H1 (cell line): ENCODE data around the gene IGFBP3. TPM values are rescaled to one million over a fixed set of nuclear protein-coding genes. Genes with fewer than 3 reads are reported as not detected.

Experiments used
- CTCF ChIA-PET: fragments of 300-600 bp; sonication (Branson Sonifier 250); formaldehyde crosslinking; loops from one replicate; lab custom pipeline; 2021; ENCODE audit not compliant: partially characterized antibody; lab: Charles Lee
- POLR2A ChIA-PET: fragments of 300-600 bp; sonication (Branson Sonifier 250); formaldehyde crosslinking; loops from one replicate; lab custom pipeline; 2021; ENCODE audit warnings: inconsistent platforms; ENCODE audit not compliant: partially characterized antibody; lab: Charles Lee
- DNase-seq, 2 experiments: peaks; one replicate each; pipeline versions ENCODE4 v3.0.0 to v3.0.0-alpha.2; 2010 to 2022; ENCODE audit warnings: low spot score in 2 of 2, low read depth in 1 of 2, mixed read lengths in 1 of 2
- FAIRE-seq: peaks from 2 replicates; lab custom pipeline; 2011; peaks lifted over from hg19 to GRCh38; lab: Jason Lieb, UNC
- H2AFZ ChIP-seq: 2 replicates; pipeline ENCODE4 v1.8.1; 2012; ENCODE audit warnings: low read length, inconsistent platforms
- H2AK5ac ChIP-seq: 2 replicates; pipeline ENCODE4 v1.6.1; 2013; ENCODE audit warnings: low read depth, low read length
- H2BK120ac ChIP-seq: replicated peaks from 2 replicates; pipeline ENCODE3; 2013; ENCODE audit warnings: low read depth, low read length, inconsistent platforms
- H2BK12ac ChIP-seq: 2 replicates; pipeline ENCODE4 v1.6.1; 2013; ENCODE audit warnings: low read depth, low read length
- H2BK15ac ChIP-seq: 2 replicates; pipeline ENCODE4 v1.6.1; 2013; ENCODE audit warnings: low read length
- H2BK20ac ChIP-seq: 2 replicates; pipeline ENCODE4 v1.6.1; 2013; ENCODE audit warnings: low read length
- H2BK5ac ChIP-seq: 2 replicates; pipeline ENCODE4 v1.6.1; 2013; ENCODE audit warnings: low read depth, low read length
- H3K14ac ChIP-seq: 2 replicates; pipeline ENCODE4 v1.6.1; 2013; ENCODE audit warnings: inconsistent platforms; ENCODE audit not compliant: insufficient read length
- H3K18ac ChIP-seq: 2 replicates; pipeline ENCODE4 v1.6.1; 2013; ENCODE audit warnings: low read length; ENCODE audit errors: extremely low read depth
- H3K23ac ChIP-seq: 2 replicates; pipeline ENCODE4 v1.6.1; 2013; ENCODE audit warnings: inconsistent platforms; ENCODE audit not compliant: insufficient read length
- H3K23me2 ChIP-seq: 2 replicates; pipeline ENCODE4 v1.6.1; 2013; ENCODE audit warnings: low read depth, low read length
- H3K27ac ChIP-seq: 2 replicates; pipeline ENCODE4 v1.6.1; 2011; ENCODE audit warnings: low read depth, low read length, inconsistent platforms
- H3K27me3 ChIP-seq, 4 experiments: replicated peaks in 1 of 4; 1 replicate in 1 of 4; 2 replicates in 3 of 4; pipeline versions ENCODE4 v1.6.1 to v1.8.1; 2011 to 2013; ENCODE audit warnings: low read length in 3 of 4, mild to moderate bottlenecking in 3 of 4, inconsistent platforms in 2 of 4, mixed read lengths in 2 of 4, moderate library complexity in 1 of 4; ENCODE audit not compliant: control insufficient read depth in 3 of 4, insufficient read depth in 3 of 4; ENCODE audit errors: extremely low read depth in 1 of 4
- H3K36me3 ChIP-seq, 4 experiments: 2 replicates each; pipeline versions ENCODE4 v1.6.1 to v1.8.1; 2011 to 2013; ENCODE audit warnings: mild to moderate bottlenecking in 4 of 4, low read length in 3 of 4, moderate library complexity in 2 of 4, control low read depth in 1 of 4, inconsistent platforms in 1 of 4; ENCODE audit not compliant: insufficient read depth in 4 of 4, control insufficient read depth in 2 of 4
- H3K4ac ChIP-seq: replicated peaks from 2 replicates; pipeline ENCODE3; 2013; ENCODE audit warnings: low read length, low read depth, mixed read lengths, inconsistent platforms; ENCODE audit not compliant: insufficient read length
- H3K4me1 ChIP-seq, 4 experiments: replicated peaks in 1 of 4; 1 replicate in 1 of 4; 2 replicates in 3 of 4; pipeline versions ENCODE4 v1.6.1 to v1.8.1; 2011 to 2013; ENCODE audit warnings: low read length in 3 of 4, inconsistent platforms in 2 of 4, mixed read lengths in 1 of 4; ENCODE audit not compliant: insufficient read depth in 4 of 4, control insufficient read depth in 3 of 4
- H3K4me2 ChIP-seq, 2 experiments: 2 replicates each; pipeline versions ENCODE4 v1.6.1 to v1.8.1; 2011 to 2013; ENCODE audit warnings: low read depth in 2 of 2, low read length in 2 of 2, control low read depth in 1 of 2, inconsistent platforms in 1 of 2, mild to moderate bottlenecking in 1 of 2; ENCODE audit not compliant: insufficient read depth in 1 of 2
- H3K4me3 ChIP-seq, 4 experiments: fragments of 200-600, 300-600 bp in 1 of 4; sonication (generic), shearing (Covaris generic), sonication (Bioruptor Twin) in 1 of 4; 2 replicates each; pipeline versions ENCODE4 v1.5.1 to v1.8.1; 2011 to 2016; ENCODE audit warnings: low read length in 4 of 4, low read depth in 3 of 4, control low read depth in 2 of 4, inconsistent platforms in 2 of 4, mild to moderate bottlenecking in 2 of 4, mixed read lengths in 1 of 4, moderate library complexity in 1 of 4; ENCODE audit not compliant: insufficient read depth in 2 of 4; ENCODE audit errors: extremely low read depth in 1 of 4
- H3K56ac ChIP-seq: replicated peaks from 2 replicates; pipeline ENCODE3; 2013; ENCODE audit warnings: low read depth, mild to moderate bottlenecking, mixed read lengths, low read length, inconsistent platforms; ENCODE audit not compliant: insufficient read length
- H3K79me1 ChIP-seq: 2 replicates; pipeline ENCODE4 v1.6.1; 2013; ENCODE audit warnings: low read depth, low read length, control low read depth
- H3K79me2 ChIP-seq, 2 experiments: 2 replicates each; pipeline versions ENCODE4 v1.6.1 to v1.8.1; 2012 to 2013; ENCODE audit warnings: low read length in 2 of 2, mild to moderate bottlenecking in 2 of 2, inconsistent platforms in 1 of 2; ENCODE audit not compliant: insufficient read depth in 2 of 2, control insufficient read depth in 1 of 2
- H3K9ac ChIP-seq, 4 experiments: replicated peaks in 1 of 4; 1 replicate in 1 of 4; 2 replicates in 3 of 4; pipeline versions ENCODE4 v1.6.1 to v1.8.1; 2011 to 2013; ENCODE audit warnings: low read depth in 3 of 4, low read length in 3 of 4, control low read depth in 2 of 4, mild to moderate bottlenecking in 2 of 4, moderate library complexity in 2 of 4, inconsistent platforms in 1 of 4; ENCODE audit errors: extremely low read depth in 1 of 4
- H3K9me3 ChIP-seq, 2 experiments: 2 replicates each; pipeline versions ENCODE4 v1.6.1 to v1.8.1; 2012 to 2013; ENCODE audit warnings: mild to moderate bottlenecking in 2 of 2, moderate library complexity in 2 of 2, control low read depth in 1 of 2, inconsistent platforms in 1 of 2, low read depth in 1 of 2, low read length in 1 of 2, mixed read lengths in 1 of 2; ENCODE audit not compliant: insufficient read depth in 2 of 2
- H4K20me1 ChIP-seq, 2 experiments: replicated peaks in 1 of 2; 2 replicates each; pipeline versions ENCODE3 to v1.8.1; 2011 to 2013; ENCODE audit warnings: inconsistent platforms in 2 of 2, low read length in 2 of 2, mild to moderate bottlenecking in 1 of 2; ENCODE audit not compliant: insufficient read depth in 2 of 2, control insufficient read depth in 1 of 2
- H4K5ac ChIP-seq: 2 replicates; pipeline ENCODE4 v1.6.1; 2013; ENCODE audit warnings: low read length, low read depth, mixed read lengths, inconsistent platforms; ENCODE audit not compliant: insufficient read length
- H4K8ac ChIP-seq: 2 replicates; pipeline ENCODE4 v1.8.0; 2013; ENCODE audit warnings: mild to moderate bottlenecking, moderate library complexity, low read length, inconsistent platforms; ENCODE audit not compliant: insufficient read depth; ENCODE audit errors: extremely low read depth
- H4K91ac ChIP-seq: replicated peaks from 2 replicates; pipeline ENCODE3; 2013; ENCODE audit warnings: low read length, mixed read lengths, inconsistent platforms; ENCODE audit not compliant: insufficient read length
- ASH2L ChIP-seq: fragments of 200-600, 300-600 bp; sonication (generic); IDR thresholded peaks from one replicate; pipeline ENCODE4 v1.7.1; 2017; ENCODE audit warnings: low read length
- CBX5 ChIP-seq: fragments of 300-800, 300-1000 bp; sonication (generic); IDR thresholded peaks from 2 replicates; pipeline ENCODE4 v1.7.1; 2016; ENCODE audit warnings: antibody characterized with exemption, low read length, low read depth
- CREB1 ChIP-seq: IDR thresholded peaks from 2 replicates; pipeline ENCODE4 v1.6.1; 2012; ENCODE audit warnings: inconsistent platforms
- EZH2 ChIP-seq: fragments of 200-600 bp; sonication (generic); IDR thresholded peaks from 2 replicates; pipeline ENCODE4 v1.7.1; 2012; ENCODE audit warnings: low read depth, mild to moderate bottlenecking, moderate library complexity, low read length, inconsistent platforms; ENCODE audit not compliant: severe bottlenecking
- FOSL1 ChIP-seq: IDR thresholded peaks from 2 replicates; pipeline ENCODE4 v1.6.1; 2011; ENCODE audit warnings: mild to moderate bottlenecking, low read depth, low read length, moderate library complexity; ENCODE audit not compliant: insufficient read depth
- HDAC6 ChIP-seq: IDR thresholded peaks from one replicate; pipeline ENCODE4 v1.7.1; 2012; ENCODE audit warnings: low read depth, mild to moderate bottlenecking, inconsistent platforms, low read length, moderate library complexity
- RBBP5 ChIP-seq: IDR thresholded peaks from 2 replicates; pipeline ENCODE4 v1.7.1; 2012; ENCODE audit warnings: low read depth, mild to moderate bottlenecking, inconsistent platforms, low read length, moderate library complexity, borderline replicate concordance
- SP1 ChIP-seq: IDR thresholded peaks from 2 replicates; pipeline ENCODE4 v1.6.1; 2011; ENCODE audit warnings: low read depth, low read length
- SP2 ChIP-seq: IDR thresholded peaks from 2 replicates; pipeline ENCODE4 v1.6.1; 2012; ENCODE audit warnings: mild to moderate bottlenecking, low read length, inconsistent platforms
- TEAD4 ChIP-seq: IDR thresholded peaks from 2 replicates; pipeline ENCODE4 v1.6.1; 2012; ENCODE audit warnings: low read depth, low read length, inconsistent platforms, mixed read lengths
- YY1 ChIP-seq: IDR thresholded peaks from 2 replicates; pipeline ENCODE4 v1.6.1; 2011; ENCODE audit warnings: low read depth, mild to moderate bottlenecking, low read length
- ZNF274 ChIP-seq: IDR thresholded peaks from 2 replicates; pipeline ENCODE4 v1.7.0; 2012; ENCODE audit warnings: low read length, borderline replicate concordance; ENCODE audit errors: extremely low read depth
- WGBS, 2 experiments: shearing (Covaris generic) in 1 of 2; methylation state at CpG; one replicate each; pipeline versions ENCODE4 v1.1.6 to v1.1.7; 2013 to 2015; ENCODE audit warnings: low lambda C conversion rate in 2 of 2, mixed read lengths in 2 of 2, inconsistent platforms in 1 of 2, low coverage in 1 of 2, missing lambda C conversion rate in 1 of 2; ENCODE audit not compliant: insufficient replicate concordance in 2 of 2, insufficient coverage in 1 of 2, insufficient read length in 1 of 2; ENCODE audit errors: extremely low coverage in 1 of 2, missing lambda C conversion rate in 1 of 2; 5-methylcytosine and 5-hydroxymethylcytosine counted together
- polyA plus RNA-seq, 7 experiments: library from polyadenylated mRNA; depleted of rRNA in 3 of 7; stranded (reverse) in 5 of 7; unstranded in 2 of 7; fragments of >200 nt in 5 of 7; fragments of 200-250 nt in 2 of 7; gene quantifications; 1 replicate in 5 of 7; 2 replicates in 1 of 7; 4 replicates in 1 of 7; pipeline versions ENCODE4 v1.2.1 to v1.2.3, GENCODE V29; 2011 to 2013; ENCODE audit warnings: missing spikeins in 2 of 7, mixed read lengths in 2 of 7
- total RNA-seq: library from RNA; stranded (reverse); fragmentation: NEBNext Ultra II Directional; extraction: Animal tissue kit (Norgen Biotek cat#: 25700); gene quantifications from 2 replicates; pipeline ENCODE4 v1.2.1, GENCODE V29; 2021
- TF ChIP-seq, protein P1 (sequence below): IDR thresholded peaks from 2 replicates; pipeline ENCODE4 v1.6.1; 2011; ENCODE audit warnings: low read length, improper control_type of control experiment

The IGFBP3 gene
- total and polyA plus RNA-seq, 2 of the 8 experiments (the other 6 are each of a cell fraction or from before 2014, with no cell fraction given), result 5.5 to 12.1 TPM

DNA sequence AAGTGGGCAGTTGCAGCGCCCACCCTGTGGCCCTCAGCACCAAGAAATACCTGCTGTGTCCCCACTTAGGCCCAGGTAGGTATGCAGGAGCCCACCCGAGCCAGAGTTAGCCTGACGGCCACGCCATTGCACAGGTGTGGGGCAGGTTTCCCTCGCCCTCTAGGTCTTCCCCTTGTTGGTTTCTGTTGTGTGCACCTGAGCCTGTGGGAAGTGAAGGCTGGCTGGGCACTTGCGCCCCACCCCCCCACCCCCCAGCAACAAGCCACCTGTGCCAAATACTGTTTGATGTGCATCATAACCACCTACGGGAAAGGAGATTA, 48.1 kb downstream of the IGFBP3 start, which contains the start of gene CCDC201:
TSS of gene CCDC201 (minus strand) at position 48 of the 320 bp plus-strand sequence. CDS start 75 bp downstream, outside the sequence.
- Histone ChIP-seq H2BK20ac (no peak within 1 kb of the TSS), H3K23ac (no peak within 1 kb of the TSS), H3K4me1 (no peaks in the 10 kb centered on the region; a peak in 1 of 7 replicates), H4K8ac (no peak within 1 kb of the TSS; the same call in 1 of the 2 replicates), H3K27ac (no peak within 1 kb of the TSS), H2BK12ac (no peak within 1 kb of the TSS), H3K56ac (no peak within 1 kb of the TSS), H3K9me3 (peaks cover 7 to 13% of the 10 kb centered on the region in 2 experiments), H3K14ac (no peak within 1 kb of the TSS), H2BK120ac (no peak within 1 kb of the TSS), H3K18ac (peak within 1 kb of the TSS; percentile 32; the same call in 1 of the 2 replicates), H3K27me3 (no peaks in the 10 kb centered on the region), H3K79me1 (no peaks in the 10 kb centered on the region), H3K36me3 (no peaks in the 10 kb centered on the region), H2BK15ac (no peak within 1 kb of the TSS), H4K20me1 (no peaks in the 10 kb centered on the region), H3K9ac (no peak within 1 kb of the TSS), H2BK5ac (no peak within 1 kb of the TSS), H4K91ac (no peak within 1 kb of the TSS), H3K23me2 (no peaks in the 10 kb centered on the region), H3K4ac (no peak within 1 kb of the TSS), H2AK5ac (no peak within 1 kb of the TSS), H3K79me2 (no peaks in the 10 kb centered on the region), H3K4me2 (no peak within 1 kb of the TSS), H2AFZ (no peak within 1 kb of the TSS), H3K4me3 (no peak within 1 kb of the TSS), H4K5ac (no peak within 1 kb of the TSS)
- CTCF ChIA-PET, result interaction anchor here (0.6 to 3.3 kb wide), 6 partner anchors 10 to 1251 kb away, joined by 3 to 12 read pairs (median 6); no protein-coding TSS in a partner anchor
- no peak for FAIRE-seq
- WGBS, 2 experiments, result 97% methylated on average over 3 of the region's 7 CpGs; no CpG with 5 or more reads in 1 of the 2 experiments
- DNase-seq, result no peak
- POLR2A ChIA-PET, result interaction anchor here (0.6 kb wide), 1 partner anchor 491 kb away, joined by 4 read pairs; no protein-coding TSS in a partner anchor
- no peak for TF ChIP-seq HDAC6
- TF ChIP-seq EZH2, result no peak
- no peak for TF ChIP-seq SP1
- no peak for TF ChIP-seq CBX5
- no peak for TF ChIP-seq CREB1
- no peak for TF ChIP-seq ASH2L
- no peak for TF ChIP-seq YY1
- TF ChIP-seq RBBP5, result no peak
- no peak for TF ChIP-seq SP2
- TF ChIP-seq, protein P1, sequence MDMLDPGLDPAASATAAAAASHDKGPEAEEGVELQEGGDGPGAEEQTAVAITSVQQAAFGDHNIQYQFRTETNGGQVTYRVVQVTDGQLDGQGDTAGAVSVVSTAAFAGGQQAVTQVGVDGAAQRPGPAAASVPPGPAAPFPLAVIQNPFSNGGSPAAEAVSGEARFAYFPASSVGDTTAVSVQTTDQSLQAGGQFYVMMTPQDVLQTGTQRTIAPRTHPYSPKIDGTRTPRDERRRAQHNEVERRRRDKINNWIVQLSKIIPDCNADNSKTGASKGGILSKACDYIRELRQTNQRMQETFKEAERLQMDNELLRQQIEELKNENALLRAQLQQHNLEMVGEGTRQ, result no peak
- no peak for TF ChIP-seq TEAD4
- no peak for TF ChIP-seq FOSL1
- TF ChIP-seq ZNF274, result no peak
